KMS-11 (cell line): Measurements from ENCODE around the gene PPP2R5A.

Source experiments
- H2AFZ ChIP-seq: fragments of 200-600 bp; sonication (generic); 2 replicates; pipeline ENCODE4 v1.6.1; 2016; ENCODE audit warnings: antibody characterized with exemption, mixed run types, low read depth
- H3K27ac ChIP-seq: fragments of 200-600 bp; sonication (generic); 2 replicates; pipeline ENCODE4 v1.6.1; 2016; ENCODE audit warnings: mild to moderate bottlenecking, mixed run types
- H3K27me3 ChIP-seq: fragments of 200-600 bp; sonication (generic); 2 replicates; pipeline ENCODE4 v1.6.1; 2017; ENCODE audit warnings: mild to moderate bottlenecking, low read depth, mixed run types, moderate library complexity; ENCODE audit not compliant: insufficient read depth
- H3K36me3 ChIP-seq: fragments of 200-600 bp; sonication (generic); 2 replicates; pipeline ENCODE4 v1.6.1; 2017; ENCODE audit warnings: mild to moderate bottlenecking, mixed run types; ENCODE audit not compliant: insufficient read depth
- H3K4me1 ChIP-seq: fragments of 200-600 bp; sonication (generic); 2 replicates; pipeline ENCODE4 v1.6.1; 2016; ENCODE audit warnings: mild to moderate bottlenecking, low read depth, mixed run types; ENCODE audit not compliant: poor library complexity, severe bottlenecking
- H3K4me2 ChIP-seq: fragments of 200-600 bp; sonication (generic); 2 replicates; pipeline ENCODE4 v1.7.0; 2016; ENCODE audit warnings: mild to moderate bottlenecking, mixed run types
- H3K4me3 ChIP-seq: fragments of 200-600 bp; sonication (generic); IDR thresholded peaks from 2 replicates; pipeline ENCODE4 v1.6.1; 2017; ENCODE audit warnings: low read depth, low read length, mixed read lengths; ENCODE audit not compliant: insufficient read depth
- H3K79me2 ChIP-seq: fragments of 200-600 bp; sonication (generic); 2 replicates; pipeline ENCODE4 v1.6.1; 2016; ENCODE audit warnings: low read depth, mixed run types; ENCODE audit not compliant: insufficient read depth
- H3K9ac ChIP-seq: fragments of 200-600 bp; sonication (generic); 2 replicates; pipeline ENCODE4 v1.6.1; 2016; ENCODE audit warnings: mild to moderate bottlenecking, mixed run types
- H4K20me1 ChIP-seq: fragments of 200-600 bp; sonication (generic); 2 replicates; pipeline ENCODE4 v1.6.1; 2016; ENCODE audit warnings: mild to moderate bottlenecking, mixed run types; ENCODE audit not compliant: insufficient read depth
- CTCF ChIP-seq: fragments of 200-600 bp; sonication (generic); conservative IDR thresholded peaks from 2 replicates; pipeline ENCODE4 v1.6.1; 2017; ENCODE audit warnings: low read depth, mild to moderate bottlenecking, antibody characterized with exemption, low read length, moderate library complexity, mixed read lengths

Gene PPP2R5A

GRCh38 chr1:212401838-212402582 is 116.8 kb downstream of the PPP2R5A start:
- no peak overlapping the region for H3K9ac ChIP-seq
- H3K27ac ChIP-seq: no peak overlapping the region
- H3K4me3 ChIP-seq: no peak overlapping the region
- no peaks in the 10 kb centered on the region; the same call in 1 of the 2 replicates for H3K36me3 ChIP-seq
- no peak overlapping the region for H2AFZ ChIP-seq
- H3K79me2 ChIP-seq: no peaks in the 10 kb centered on the region
- TF ChIP-seq CTCF: no peak
- no peaks in the 10 kb centered on the region for H3K4me1 ChIP-seq
- H3K27me3 ChIP-seq: no peaks in the 10 kb centered on the region
- no peaks in the 10 kb centered on the region for H4K20me1 ChIP-seq
- H3K4me2 ChIP-seq: no peak overlapping the region

GRCh38 chr1:212402666-212403321 is 117.6 kb downstream of the PPP2R5A start:
- Histone ChIP-seq H3K4me1 (no peaks in the 10 kb centered on the region), H3K4me3 (no peak overlapping the region), H3K36me3 (no peaks in the 10 kb centered on the region; the same call in 1 of the 2 replicates), H2AFZ (no peak overlapping the region), H3K27ac (no peak overlapping the region), H4K20me1 (no peaks in the 10 kb centered on the region), H3K27me3 (no peaks in the 10 kb centered on the region), H3K79me2 (no peaks in the 10 kb centered on the region), H3K4me2 (no peak overlapping the region), H3K9ac (no peak overlapping the region)
- TF ChIP-seq CTCF: no peak

GRCh38 chr1:212410231-212410820 is 125.1 kb downstream of the PPP2R5A start:
- H3K79me2 ChIP-seq: no peaks in the 10 kb centered on the region; the same call in 1 of the 2 replicates
- no peak for TF ChIP-seq CTCF
- peaks cover 7% of the 10 kb centered on the region; the same call in 1 of the 2 replicates for H3K36me3 ChIP-seq
- H3K4me3 ChIP-seq: no peak overlapping the region
- no peak overlapping the region for H3K9ac ChIP-seq
- H3K4me1 ChIP-seq: peaks cover 9% of the 10 kb centered on the region
- H2AFZ ChIP-seq: no peak overlapping the region
- no peak overlapping the region for H3K27ac ChIP-seq
- no peaks in the 10 kb centered on the region for H3K27me3 ChIP-seq
- H3K4me2 ChIP-seq: no peak overlapping the region
- H4K20me1 ChIP-seq: no peaks in the 10 kb centered on the region
